ENCODE measurements around the gene NOP53.
"Not testable (repeated sequence)": the region's sequence is repeated elsewhere in the genome, so short reads cannot be mapped to it uniquely, and the experiment has no call there.

NOP53 gene

DNA sequence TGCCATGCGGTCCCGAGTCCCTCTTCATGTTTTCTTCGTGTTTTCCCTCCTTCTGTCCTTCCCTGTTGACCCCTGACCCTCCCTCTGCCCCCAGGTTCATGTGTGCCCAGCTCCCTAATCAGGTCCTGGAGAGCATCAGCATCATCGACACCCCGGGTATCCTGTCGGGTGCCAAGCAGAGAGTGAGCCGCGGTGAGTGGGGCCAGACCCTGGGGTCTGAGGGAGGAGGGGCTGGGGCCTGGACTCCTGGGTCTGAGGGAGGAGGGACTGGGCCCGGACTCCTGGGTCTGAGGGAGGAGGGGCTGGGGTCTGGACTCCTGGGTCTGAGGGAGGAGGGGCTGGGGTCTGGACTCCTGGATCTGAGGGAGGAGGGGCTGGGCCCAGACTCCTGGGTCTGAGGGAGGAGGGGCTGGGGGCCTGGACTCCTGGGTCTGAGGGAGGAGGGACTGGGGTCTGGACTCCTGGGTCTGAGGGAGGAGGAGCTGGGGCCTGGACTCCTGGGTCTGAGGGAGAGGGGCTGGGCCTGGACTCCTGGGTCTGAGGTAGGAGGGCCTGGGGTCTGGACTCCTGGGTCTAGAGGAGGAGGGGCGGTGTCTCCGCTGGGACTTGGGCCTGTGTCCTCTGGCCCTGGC is 26.8 kb upstream of the NOP53 start:
- DNase-seq = not testable (repeated sequence)

DNA sequence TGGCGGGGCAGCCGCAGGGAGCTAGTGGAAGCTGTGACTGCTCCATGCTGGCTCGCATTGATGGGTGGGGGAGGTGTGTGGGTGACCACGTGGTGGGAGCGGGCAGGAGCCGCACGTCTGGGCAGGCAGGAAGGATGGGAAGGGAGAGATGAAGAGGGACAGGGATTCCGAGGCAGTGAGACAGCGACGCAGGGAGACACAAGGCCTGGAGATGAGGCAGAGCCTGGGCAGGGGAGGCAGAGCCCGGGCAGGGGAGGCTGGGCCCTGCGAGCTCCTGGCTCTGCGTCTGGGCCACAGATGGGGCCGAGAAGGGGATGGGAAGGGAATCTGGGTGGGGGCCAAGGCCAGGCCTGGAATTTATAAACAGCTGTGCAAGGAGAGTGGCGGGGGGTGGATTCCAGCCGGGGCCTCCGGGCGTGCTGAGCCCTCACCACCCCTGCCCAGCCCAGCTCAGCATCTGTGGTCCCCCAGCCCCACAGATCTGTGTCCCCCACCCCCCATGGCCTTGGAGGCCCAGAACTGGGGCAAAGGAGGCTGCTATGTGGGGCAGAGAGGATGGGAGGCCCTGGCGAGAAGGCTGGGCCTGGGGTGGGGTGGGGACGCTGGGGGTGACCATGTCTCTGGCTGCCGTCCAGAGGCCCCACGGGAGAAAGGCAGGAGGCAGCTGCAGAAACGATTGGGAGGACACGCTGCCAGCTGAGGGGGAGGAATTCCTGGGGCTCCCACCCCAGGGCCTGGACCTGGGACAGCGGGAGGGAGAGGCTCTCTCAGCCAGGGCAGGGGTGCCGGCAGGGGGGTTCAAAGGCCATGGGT is 26.1 kb upstream of the NOP53 start:
- no peak for DNase-seq

DNA sequence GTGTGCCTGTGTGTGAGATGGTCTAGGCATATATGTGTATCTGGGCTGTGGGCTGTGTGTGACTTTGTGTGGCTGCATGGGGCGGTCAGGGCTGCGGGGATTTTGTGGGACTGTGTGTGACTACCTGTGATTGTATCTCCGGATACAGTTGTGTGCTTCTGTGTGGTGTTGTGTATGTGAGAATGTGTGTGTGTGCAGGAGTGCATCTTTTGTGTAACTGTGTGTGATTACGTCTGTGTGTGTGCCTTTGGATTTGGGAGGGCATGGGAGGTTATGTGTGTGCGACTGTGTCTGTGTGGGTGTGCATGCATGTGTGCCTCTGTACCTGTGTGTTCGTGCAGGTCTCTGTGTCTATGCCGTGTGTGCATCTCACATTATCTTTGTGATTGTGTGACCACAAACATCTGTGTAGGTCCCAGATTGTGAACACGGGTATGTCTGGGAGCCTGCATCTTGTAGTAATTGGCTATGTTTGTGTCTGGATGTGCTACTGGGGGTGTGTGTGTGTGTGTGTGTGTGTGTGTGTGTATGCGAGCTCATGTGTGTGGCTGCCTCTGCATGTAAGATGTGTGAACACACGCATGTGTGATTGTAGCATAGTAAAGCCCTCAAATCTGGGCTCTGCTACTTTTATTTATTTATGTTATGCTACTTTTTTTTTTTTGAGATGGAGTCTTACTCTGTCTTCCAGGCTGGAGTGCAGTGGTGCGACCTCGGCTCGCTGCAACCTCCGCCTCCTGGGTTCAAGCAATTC is 24.5 kb upstream of the NOP53 start:
- DNase-seq = no peak

DNA sequence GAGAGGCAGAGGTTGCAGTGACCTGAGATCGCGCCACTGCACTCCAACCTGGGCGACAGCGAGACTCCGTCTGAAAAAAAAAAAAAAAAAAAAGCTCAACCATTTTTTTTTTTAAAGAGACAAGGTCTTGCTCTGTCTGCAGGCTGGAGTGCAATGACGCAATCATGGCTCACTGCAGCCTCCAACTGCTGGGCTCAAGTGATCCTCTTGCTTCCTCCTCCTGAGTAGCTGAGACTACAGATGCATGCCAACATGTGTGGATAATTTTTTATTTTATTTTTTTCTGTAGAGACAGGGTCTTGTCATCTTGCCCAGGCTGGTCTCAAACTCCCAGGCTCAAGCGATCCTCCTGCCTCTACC is 21.8 kb upstream of the NOP53 start:
- DNase-seq = no peak

DNA sequence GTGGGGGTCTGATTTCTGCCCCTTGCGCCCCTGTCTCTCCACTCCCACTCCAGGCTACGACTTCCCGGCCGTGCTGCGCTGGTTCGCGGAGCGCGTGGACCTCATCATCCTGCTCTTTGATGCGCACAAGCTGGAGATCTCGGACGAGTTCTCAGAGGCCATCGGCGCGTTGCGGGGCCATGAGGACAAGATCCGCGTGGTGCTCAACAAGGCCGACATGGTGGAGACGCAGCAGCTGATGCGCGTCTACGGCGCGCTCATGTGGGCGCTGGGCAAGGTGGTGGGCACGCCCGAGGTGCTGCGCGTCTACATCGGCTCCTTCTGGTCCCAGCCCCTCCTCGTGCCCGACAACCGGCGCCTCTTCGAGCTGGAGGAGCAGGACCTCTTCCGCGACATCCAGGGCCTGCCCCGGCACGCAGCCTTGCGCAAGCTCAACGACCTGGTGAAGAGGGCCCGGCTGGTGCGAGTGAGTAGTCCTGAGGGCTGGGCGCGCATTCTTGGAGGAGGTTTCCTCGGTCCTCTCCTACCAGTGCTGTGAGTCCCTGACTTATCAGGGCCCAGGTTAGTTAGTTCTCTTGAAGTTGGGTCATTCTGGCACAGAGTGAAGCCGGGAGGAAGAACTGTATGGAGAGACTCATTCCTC is 19.5 kb upstream of the NOP53 start:
- DNase-seq = no peak

DNA sequence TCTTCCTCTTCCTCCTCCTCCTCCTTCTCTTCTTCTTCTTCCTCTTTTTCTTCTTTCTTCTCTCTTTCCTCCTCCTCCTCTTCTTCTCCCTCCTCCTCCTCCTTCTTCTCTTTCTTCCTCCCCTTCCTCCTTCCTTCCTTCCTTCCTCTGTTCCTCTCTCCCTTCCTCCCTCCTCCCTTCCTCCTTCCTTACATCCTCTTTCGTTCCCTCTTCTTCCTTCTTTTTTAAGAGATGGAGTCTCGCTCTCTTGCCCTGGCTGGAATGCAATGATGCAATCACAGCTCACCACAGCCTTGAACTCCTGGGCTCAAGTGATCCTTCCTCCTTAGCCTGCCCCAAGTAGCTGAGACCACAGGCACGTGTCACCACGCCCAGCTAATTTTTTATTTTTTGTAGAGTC is 18.9 kb upstream of the NOP53 start:
- no peak for DNase-seq

DNA sequence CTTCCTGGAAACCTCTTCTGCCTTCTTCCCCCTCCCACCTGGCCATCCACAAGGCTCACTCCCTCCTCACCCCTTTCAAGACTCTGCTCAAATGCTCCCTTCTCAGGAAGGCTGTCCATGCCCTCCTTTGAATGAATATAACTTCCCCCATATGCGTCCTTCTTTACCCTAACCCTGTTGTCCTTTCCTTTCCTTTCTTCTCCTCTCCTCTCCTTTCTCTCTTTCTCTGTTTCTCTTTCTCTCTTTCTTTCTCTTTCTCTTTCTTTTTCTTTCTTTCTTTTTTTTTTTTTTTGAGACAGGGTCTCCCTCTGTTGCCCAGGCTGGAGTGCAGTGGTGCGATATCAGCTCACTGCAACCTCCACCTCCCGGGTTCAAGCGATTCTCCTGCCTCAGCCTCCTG is 17.1 kb upstream of the NOP53 start:
- not testable (repeated sequence) for DNase-seq

DNA sequence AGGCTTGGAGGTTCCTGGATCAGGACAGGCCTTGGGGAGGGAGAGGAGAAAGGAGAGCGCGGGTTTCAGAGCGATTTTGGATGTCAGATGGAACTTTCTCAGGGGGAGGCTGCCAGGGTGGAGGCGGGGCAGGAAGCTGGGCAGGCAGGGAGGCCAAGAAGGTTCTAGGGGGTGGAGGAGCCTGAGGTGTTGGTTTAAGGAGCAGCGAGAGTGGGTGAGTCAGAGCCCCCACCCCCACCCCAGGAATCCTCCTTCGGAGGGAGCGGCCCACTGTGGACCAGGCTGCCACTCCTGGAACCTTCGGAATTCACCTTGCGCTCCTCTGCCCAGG is 15.9 kb upstream of the NOP53 start:
- DNase-seq = no peak

DNA sequence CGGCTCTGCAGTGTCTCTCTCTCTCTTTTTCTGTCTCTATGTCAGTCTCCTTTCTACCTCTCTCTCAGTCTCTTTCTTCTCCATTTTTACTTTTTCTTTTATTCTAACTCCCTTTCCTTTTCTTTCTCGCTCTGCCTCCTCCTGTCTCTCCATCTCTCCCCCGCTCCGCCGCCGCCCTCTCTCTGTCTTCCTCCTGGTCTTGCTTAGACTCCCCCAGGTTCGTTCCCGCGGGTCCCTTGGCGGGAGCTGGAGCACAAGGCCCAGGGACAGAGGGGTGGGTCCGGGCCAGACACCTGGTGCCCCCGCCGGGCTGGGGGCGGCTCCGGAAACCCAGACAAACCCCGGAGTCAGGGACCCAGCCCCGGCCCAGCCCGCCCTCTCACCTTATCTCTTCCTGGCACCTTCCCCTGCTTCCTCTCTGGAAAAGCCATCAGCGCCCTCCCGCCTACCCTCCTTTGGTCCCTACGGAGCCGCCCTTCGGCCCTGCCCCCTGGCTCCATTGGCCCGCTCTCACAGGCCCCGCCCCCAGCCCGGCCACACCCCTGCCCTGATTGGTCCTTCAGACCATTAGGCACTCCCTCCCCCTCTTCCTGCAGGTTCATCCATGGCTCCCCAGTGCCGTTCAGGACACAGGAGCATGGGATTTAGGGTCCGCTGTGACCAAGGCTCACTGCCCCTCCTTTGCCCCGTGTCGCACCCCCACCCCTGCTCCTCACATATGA is 15.4 kb upstream of the NOP53 start:
- no peak for DNase-seq

DNA sequence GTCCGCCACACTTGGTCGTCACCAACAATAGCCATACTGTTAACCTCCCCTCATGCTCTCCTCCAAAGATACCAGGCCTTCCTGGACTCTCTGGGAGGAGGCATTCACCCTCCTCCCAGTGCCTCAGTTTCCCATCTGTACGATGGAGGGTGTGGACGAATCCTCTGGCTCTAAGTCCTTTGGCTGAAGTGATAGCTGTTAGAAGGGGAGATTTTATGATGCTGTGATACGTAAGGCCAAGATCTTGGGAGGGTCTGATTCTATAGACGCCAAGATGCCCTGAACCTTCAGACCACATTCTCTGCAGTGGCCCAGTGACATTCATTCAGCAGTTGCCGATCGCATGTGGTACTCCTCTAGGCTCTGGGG is 14.8 kb upstream of the NOP53 start:
- DNase-seq = no peak

DNA sequence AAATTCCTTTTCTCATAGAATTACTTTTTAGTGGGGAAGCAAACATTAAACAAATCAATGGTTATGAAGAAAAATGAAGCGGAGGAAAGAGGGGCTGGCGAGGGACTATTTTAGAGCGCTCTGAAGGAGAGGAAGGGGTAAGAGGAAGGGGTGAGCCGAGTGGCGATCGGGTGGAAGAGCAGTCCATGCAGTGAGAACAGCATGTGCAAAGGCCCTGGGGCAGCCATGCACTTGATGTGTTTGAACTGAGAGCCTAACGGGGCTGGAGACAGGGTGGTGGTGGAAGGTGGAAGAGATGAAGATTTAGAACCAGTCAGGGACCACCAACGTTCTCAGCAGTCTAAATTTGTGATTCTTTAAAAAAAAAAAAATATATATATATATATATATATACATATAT is 14.4 kb upstream of the NOP53 start:
- no peak for DNase-seq

DNA sequence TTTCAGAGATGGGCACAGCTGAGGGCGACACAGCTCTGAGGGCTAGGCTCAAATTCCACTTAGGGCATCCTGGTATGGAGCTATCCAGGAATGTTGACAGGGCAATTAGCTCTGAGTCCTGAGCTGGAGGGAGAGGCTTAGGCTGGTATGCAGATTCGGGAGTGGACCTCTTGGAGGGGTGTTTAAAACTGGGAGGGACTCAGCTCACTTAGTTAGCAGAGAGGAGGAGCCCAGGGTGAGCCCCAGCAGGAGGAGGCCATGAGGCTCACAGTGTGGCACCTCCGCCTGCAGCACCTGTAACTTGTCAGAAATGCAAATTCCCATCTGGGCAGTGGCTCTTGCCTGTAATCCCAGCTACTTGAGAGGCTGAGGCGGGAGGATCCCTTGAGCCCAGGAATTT is 10.2 kb upstream of the NOP53 start:
- DNase-seq = no peak

DNA sequence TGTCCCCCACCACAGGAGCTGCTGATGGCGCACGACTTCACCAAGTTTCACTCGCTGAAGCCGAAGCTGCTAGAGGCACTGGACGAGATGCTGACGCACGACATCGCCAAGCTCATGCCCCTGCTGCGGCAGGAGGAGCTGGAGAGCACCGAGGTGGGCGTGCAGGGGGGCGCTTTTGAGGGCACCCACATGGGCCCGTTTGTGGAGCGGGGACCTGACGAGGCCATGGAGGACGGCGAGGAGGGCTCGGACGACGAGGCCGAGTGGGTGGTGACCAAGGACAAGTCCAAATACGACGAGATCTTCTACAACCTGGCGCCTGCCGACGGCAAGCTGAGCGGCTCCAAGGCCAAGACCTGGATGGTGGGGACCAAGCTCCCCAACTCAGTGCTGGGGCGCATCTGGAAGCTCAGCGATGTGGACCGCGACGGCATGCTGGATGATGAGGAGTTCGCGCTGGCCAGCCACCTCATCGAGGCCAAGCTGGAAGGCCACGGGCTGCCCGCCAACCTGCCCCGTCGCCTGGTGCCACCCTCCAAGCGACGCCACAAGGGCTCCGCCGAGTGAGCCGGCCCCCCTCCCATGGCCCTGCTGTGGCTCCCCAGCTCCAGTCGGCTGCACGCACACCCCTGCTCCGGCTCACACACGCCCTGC is 4.4 kb upstream of the NOP53 start:
- no peak for DNase-seq

DNA sequence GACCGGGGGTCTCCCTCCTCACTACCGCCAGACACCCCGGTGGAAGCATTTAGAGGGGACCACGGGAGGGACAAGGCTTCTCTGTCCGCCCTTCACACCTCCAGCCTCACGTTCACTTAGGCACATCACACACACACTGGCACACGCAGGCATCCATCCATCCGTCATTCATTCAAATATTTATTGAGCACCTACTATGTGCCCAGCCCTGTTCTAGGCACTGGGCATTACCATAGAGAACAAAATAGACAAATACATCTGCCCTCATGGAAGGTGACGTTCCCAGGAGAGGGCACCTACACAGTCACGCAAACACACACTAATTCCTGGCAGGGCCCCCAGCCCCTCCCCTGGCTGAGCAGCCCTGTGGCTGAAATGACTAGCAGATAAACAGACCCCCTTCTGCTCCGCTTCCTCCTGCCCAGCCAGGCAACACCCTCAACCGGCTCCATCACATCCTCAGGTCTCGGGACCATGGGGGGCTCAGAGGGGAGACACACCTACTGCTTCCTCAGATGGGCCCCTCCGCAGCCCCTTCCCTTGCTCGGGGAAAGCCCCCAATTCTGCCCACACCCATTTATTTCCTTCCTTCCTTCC is 3.7 kb upstream of the NOP53 start:
- DNase-seq = no peak

DNA sequence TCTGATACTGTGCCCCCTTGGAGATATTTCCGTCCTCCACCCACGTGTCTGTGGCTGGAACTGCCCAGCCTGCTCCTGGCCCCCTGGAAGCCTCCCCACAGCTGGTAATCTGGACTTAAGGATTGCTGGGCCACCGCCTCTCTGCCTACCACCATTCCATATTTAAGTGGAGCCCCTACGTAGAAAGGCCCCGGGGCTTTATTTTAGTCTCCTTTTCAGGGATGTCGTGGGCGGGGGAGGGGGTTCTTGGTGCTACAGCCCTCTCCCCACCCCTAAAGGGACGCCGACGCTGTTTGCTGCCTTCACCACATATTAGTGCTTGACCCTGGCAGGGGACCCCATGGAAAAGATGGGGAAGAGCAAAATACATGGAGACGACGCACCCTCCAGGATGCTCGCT is 2.7 kb upstream of the NOP53 start:
- no peak for DNase-seq

DNA sequence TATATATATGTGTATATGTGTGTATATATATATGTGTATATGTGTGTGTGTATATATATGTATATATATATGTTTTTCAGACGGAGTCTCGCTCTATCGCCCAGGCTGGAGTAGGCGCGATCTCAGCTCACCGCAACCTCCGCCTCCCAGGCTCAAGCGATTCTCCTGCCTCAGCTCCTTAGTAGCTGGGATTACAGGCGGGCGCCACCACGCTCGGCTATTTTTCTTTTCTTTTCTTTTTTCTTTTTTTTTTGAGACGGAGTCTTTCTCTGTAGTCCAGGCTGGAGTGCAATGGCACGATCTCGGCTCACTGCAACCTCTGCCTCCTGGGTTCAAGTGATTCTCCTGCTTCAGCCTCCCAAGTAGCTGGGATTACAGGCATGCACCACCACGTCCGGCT is 783 bp downstream of the NOP53 start:
- DNase-seq = not testable (repeated sequence)

DNA sequence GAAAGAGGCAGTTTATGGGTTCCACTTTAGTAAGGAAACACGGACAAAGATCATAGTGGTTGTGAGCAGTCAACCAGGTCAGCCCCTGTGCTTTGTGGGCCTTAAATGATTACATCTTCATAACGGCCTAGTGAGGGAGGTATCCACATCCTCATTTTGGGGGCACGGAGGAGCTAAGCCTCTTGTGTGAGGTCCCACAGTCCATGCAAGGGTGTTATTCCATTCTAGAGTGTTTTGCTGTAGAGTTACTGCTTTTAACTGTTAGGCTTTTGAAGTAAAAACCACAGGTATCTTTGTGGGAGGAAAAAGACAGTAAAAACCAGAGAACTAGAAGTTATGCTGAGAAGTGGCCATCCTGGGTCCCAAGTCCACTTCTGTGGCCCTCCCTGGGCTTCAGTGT is 4.0 kb downstream of the NOP53 start:
- no peak for DNase-seq

DNA sequence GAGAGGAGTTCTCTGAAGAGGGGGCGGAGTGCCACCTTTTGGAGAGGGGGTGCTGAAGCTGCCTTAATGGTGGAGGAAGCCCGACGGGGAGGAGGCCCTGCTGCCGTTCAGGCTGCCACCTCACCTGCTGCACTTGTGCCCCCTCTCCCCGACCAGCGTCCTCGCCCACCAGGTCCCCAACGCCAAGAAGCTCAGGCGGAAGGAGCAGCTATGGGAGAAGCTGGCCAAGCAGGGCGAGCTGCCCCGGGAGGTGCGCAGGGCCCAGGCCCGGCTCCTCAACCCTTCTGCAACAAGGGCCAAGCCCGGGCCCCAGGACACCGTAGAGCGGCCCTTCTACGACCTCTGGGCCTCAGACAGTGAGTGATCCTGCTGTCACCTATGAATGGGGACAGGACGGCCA is 5.4 kb downstream of the NOP53 start:
- DNase-seq = no peak

DNA sequence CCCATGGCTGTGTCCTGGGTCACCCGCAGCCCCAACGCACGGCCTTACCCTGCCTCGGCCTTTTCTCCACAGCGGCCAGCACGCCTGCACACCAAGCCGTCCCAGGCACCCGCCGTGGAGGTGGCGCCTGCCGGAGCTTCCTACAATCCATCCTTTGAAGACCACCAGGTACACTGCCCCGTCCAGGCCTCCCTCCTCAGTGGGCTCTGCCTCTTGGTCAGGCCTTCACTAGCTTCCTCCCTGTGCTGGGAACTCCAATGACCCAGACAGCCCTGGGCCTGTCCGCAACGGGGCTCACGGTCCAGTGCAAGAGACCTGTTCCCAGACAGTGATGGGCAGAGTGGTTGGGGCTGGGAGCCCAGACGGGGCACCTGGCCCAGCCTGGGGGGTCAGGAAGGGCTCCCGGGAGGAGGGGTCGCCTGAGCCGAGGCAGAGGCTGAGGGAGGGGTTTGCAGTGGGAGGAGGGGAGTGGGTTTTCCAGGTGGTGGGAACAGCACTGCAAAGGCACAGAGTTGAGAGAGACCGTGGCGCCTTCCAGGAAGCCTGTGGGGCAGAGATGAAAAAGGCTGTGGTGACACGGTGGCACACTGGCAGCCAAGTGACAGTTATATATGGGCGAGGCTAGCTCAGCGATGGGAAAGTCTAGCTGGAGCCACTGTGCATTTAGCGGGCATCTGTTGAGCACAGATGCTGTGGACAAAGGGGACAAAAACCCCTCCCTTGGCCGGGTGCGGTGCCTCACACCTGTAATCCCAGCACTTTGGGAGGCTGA is 7.3 kb downstream of the NOP53 start:
- DNase-seq = no peak

DNA sequence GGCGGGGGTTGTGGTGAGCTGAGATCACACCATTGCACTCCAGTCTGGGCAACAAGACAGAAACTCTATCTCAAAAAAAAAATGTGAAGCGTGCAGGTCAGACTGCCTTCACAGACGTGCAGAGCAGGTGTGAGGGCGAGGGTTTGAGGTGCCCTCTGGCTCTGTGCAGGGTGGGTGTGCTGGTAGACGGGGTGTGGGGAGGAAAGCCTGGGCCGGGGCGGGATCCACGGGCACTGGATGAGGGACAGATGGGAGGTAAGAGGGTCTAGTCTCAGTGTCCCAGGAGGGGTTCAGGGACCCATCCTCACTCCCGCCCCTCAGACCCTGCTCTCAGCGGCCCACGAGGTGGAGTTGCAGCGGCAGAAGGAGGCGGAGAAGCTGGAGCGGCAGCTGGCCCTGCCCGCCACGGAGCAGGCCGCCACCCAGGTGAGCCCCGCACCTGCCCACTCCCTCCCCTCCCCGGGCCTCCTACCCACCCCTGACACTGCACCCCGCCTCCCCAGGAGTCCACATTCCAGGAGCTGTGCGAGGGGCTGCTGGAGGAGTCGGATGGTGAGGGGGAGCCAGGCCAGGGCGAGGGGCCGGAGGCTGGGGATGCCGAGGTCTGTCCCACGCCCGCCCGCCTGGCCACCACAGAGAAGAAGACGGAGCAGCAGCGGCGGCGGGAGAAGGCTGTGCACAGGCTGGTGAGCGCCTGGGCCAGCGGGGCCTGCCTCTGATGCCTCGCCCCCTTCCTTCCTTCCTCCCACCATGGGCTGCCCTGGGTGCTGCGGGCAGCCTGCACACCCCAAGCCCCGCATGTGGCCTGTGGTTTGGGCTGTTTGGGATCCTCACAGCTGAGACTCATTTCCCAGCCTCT is 9.1 kb downstream of the NOP53 start:
- no peak for DNase-seq

Measured in T-helper 9 cell (primary cell).